Activated CD4-positive, alpha-beta T cell treated with anti-CD3 and anti-CD28 coated beads for 1 hour (primary cell): Measurements from ENCODE around the gene RAD54L2.
"Not testable (repeated sequence)": the region's sequence is repeated elsewhere in the genome, so short reads cannot be mapped to it uniquely, and the experiment has no call there.

ENCODE experiments used
- DNase-seq: peaks from one replicate; pipeline ENCODE4 v3.0.0-alpha.2; 2020

Gene RAD54L2

DNA sequence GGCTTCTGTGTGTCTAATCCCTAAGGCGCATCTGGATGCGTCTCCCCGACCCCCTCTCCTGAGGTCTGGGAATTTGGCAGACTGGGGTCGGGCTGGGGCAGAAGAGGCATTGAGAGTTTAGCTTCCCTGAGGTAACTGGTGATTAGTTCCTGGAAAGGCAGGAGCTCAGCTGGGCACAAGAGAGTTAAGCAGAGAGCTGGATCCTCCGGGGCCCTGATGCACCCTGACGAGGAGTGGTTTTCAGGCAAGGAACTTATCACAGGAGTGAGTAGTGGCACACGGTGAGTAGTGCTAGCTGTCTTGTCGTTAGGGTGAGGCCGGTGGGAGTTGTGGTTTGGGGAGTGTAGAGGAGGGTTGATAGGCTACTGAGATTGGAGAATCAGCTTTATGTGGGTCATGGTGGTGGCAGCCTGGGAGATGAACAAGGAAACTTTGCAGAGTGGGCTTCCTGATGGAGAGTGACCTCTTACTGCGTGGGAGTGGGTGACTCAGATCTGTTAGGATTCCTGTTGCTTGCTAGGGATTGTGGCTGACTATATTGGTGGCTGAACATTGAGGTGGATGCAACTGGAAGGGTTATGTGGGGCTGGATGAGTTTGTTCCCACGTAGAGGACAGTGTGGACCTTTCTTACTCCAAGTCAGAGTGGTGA is 897 bp downstream of the RAD54L2 start:
- no peak for DNase-seq

- not testable (repeated sequence) for DNase-seq
Measured at GRCh38 chr3:51542596-51542995, 4.1 kb downstream of the RAD54L2 start.

DNA sequence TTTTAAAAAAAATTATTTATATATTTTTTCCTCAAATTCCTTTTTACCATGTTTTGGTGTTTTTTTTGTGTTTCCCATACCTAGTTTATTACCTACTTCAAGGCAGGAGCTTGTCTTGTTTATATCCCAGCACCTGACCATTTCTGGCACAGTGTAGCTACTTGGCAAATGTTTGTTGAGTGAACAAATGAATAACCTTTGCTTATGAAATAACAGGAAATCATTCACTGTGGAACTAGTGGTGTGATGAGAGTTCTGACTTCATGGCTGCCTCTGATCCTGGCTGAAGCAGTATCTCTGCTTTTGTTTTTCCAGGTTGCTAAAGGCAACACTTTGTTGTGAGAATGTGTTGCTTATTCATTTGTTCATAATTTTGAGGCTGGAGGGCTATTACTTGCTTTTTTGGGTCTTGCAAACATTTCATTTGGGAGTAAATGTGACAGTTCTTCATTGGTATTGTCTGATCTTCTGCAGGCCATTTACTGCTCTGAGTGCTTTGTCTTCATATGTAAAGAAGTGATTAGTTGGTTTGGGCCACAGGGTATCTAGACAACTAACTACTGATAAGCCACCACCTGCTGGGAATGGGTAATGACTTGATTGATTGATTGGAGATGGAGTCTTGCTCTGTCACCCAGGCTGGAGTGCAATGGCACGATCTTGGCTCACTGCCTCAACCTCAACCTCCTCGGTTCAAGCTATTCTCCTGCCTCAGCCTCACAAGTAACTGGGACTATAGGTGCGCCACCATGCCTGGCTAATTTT is 5.7 kb downstream of the RAD54L2 start:
- no peak for DNase-seq

DNA sequence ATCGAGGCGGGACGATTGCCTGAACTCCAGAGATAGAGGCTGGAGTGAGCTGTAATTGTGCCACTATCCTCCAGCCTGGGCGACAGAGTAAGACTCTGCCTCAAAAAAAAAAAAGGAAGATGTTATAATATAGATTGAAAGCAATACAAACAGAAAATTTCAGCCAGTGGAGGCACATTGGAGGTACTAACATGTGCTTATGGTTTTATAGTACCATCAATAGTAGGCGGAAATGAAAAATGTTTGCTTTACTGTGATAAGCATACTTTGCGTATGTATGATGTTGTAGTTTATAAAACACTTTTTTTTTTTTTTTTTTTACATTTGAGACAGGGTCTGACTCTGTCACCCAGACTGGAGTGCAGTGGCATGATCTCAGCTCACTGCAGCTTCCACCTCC is 8.8 kb downstream of the RAD54L2 start:
- DNase-seq: no peak

DNA sequence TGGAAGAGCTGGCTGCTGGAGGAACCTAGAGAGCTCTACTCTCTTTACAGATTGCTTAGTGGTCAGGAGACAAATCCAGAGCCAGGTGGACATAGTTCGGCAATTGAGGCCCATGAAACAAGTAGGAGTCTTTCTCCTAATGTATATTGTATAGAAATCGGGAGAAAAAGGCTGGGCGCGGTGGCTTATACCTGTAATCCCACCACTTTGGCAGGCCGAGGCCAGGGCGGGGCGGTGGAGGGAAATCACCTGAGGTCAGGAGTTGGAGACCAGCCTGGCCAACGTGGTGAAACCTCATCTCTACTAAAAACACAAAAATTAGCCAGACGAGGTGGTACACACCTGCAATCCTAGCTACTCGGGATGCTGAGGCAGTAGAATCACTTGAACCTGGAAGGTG is 10.8 kb downstream of the RAD54L2 start:
- no peak for DNase-seq

GRCh38 chr3:51550080-51550819 is 11.7 kb downstream of the RAD54L2 start:
- DNase-seq: no peak

GRCh38 chr3:51557993-51558392 is 19.5 kb downstream of the RAD54L2 start:
- DNase-seq: no peak

DNA sequence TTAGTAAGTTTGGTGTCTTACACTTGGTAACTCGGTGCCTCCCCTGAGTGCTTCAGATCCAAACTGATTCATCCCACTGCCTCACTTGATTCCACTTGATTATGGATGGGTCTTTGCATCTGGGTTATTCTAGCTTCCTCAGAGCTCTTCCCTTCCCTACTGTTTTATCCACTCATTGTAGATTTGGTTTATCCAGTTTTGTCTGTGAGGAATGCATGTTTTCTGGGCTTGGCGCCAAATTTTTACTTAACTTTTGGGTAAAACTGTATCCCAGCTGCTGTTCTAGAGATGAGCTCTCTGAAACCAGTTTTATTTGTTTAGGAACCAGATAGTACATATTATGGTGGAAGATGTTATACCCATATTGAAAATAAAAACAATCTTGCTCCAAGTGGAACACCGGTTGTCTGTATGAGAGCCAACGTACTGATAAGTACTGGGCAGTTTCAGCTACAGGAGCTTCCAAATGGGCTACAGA is 20.9 kb downstream of the RAD54L2 start:
- no peak for DNase-seq

GRCh38 chr3:51559961-51560360 is 21.4 kb downstream of the RAD54L2 start:
- DNase-seq: no peak

DNA sequence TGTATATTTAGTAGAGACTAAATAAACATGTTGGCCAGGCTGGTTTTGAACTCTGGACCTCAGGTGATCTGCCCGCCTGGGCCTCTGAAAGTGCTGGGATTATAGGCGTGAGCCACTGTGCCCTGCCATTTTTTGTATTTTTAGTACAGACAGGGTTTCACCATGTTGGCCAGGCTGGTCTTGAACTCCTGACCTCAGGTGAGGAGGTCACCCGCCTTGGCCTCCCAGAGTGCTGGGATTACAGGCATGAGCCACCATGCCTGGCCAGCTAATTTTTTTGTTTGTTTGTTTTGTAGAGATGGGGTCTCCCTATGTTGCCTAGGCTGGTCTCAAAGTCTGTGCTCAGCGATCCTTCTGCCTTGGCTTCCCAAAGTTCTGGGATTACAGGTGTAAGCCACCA is 23.9 kb downstream of the RAD54L2 start:
- not testable (repeated sequence) for DNase-seq

- no peak for DNase-seq
Measured at GRCh38 chr3:51568036-51568435, 29.5 kb downstream of the RAD54L2 start.

DNA sequence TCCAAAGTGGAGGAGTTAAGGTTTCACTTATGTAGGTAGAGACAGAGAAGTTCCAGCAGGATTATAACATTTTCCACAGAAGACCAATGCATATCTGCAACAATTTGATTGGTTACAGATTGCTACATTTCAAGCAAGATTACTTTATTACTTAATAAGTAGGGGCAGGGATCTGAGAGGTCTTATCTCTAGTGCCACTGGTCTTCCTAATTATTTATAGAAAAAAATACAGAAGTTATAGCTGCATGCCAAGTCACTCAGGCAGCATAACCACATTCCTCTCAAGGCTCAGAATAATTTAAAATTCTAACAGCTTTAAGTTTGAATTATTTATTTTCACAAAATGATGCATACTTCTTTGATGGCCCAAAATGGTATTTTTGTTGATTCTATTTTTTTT is 30.5 kb downstream of the RAD54L2 start:
- DNase-seq: no peak

DNA sequence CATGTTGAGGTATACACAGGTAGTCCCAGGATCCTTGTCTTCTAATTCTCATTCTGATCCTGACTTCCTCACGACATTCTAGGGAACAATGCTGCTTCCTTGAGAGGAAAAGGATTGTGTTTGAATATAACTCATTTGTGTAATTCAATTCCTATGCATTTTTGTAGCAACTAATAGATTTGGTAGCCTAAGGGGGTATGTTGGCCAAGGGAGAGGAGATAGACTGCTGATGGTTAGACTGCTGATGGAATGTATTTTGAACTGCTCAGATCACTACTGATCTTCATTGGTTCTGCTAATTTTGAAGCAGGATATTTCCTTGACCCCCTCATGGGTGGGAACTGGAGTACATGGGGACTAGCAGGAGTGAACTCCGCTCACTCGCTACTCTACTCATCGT is 39.7 kb downstream of the RAD54L2 start:
- no peak for DNase-seq

GRCh38 chr3:51580418-51580817 is 41.9 kb downstream of the RAD54L2 start:
- no peak for DNase-seq

- DNase-seq: no peak
Measured at GRCh38 chr3:51581524-51581923, 43.0 kb downstream of the RAD54L2 start.

GRCh38 chr3:51585197-51585596 is 46.7 kb downstream of the RAD54L2 start:
- no peak for DNase-seq

GRCh38 chr3:51585871-51586270 is 47.4 kb downstream of the RAD54L2 start:
- DNase-seq: no peak
